CD4-positive, alpha-beta T cell treated with Interferon gamma for 1 hour (primary cell): Measurements from ENCODE around the gene SLC35D1.
"Not testable (repeated sequence)": the region's sequence is repeated elsewhere in the genome, so short reads cannot be mapped to it uniquely, and the experiment has no call there.

ENCODE experiments used
- DNase-seq: peaks from one replicate; pipeline ENCODE4 v3.0.0-alpha.2; 2020

The SLC35D1 gene

DNA sequence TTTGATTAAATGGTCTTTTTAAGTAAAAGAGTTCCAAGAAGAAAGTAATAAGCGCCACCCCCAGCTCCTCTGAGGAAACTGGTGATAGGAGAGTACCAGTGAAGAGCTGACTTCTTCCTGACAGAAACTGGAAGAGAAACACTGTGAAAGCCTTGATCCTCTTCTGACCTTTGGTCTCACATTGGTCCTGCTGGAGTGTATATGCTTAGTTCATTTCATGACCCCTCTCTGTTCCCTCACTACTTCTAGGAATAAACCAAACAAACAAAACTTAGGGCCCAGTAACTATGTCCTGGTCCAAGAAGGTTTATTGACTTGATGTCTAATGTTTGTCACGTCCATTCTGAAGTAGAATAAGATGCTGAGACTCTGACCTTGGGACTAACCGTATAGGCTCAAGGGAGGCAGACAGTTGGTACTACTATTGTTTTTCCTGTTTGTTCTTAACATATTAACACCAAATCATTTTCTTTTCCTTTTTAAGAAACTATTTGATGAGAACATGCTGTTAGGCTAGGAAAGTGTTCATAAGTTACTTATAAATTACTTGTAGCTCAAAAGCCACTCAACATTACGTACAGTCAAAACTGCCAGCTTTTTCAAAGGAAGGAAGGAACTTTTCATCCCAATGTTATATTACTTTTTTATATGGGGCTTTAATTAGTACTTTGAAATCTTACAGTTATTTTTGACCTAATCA, 71.2 kb downstream of the SLC35D1 start:
- no peak for DNase-seq

DNA sequence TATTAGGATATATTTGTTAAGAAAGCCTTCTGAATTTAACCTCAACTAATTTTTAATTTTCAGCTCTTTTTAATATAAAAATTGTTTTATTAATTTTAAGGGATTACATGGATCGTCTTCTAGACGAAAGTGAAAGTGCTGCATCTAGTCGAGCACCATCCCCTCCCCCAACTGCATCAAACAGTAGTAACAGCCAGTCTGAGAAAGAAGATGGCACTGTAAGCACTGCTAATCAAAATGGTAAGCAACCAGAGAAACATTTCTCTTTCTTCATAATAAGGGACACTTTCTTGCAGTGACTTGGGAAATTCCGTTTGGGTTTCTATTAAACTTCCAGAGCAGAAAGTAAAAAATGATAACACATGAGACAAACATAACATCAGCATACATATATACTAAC, 72.3 kb downstream of the SLC35D1 start:
- DNase-seq: peak; percentile 43

DNA sequence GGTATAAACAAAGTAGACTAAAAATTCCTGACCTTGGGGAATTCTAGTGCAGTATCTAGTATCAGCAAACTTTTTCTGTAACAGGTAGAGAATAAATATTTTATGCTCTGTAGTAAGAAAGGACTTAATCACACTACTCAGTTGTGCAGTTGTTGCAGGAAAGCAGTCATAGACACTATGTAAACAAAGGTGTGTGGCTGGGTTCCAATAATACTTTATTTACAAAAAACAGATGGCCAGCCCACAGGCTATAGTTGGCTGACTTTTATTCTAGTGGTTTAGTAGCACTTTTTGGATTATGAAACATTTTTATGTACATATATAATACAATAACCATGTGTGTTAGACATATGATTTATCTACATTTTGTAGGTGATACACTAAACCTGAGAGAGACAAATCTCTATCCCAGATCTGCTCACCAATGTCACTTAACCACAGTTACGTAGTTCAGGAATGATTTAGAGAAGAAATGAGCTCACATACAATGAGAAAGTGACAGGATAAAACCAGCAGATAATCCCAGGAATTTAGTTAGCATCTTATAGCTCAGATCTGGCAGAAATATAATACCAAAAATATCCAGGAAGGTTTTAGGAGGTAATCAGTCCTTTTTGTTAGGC, 73.1 kb downstream of the SLC35D1 start:
- no peak for DNase-seq

DNA sequence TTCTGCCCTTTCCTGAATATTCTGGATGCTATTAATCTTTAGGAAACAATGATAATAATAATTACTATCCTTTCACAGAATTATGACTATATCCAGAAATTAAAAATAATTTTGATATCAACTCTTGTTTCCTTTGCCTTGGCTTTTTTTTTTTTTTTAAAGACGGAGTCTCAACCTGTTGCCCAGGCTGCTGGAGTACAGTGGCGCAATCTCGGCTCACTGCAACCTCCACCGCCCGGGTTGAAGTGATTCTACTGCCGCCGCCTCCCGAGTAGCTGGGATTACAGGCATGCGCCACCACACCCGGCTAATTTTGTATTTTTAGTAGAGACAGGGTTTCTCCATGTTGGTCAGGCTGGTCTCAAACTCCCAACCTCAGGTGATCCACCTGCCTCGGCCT, 74.3 kb downstream of the SLC35D1 start:
- DNase-seq: not testable (repeated sequence)

DNA sequence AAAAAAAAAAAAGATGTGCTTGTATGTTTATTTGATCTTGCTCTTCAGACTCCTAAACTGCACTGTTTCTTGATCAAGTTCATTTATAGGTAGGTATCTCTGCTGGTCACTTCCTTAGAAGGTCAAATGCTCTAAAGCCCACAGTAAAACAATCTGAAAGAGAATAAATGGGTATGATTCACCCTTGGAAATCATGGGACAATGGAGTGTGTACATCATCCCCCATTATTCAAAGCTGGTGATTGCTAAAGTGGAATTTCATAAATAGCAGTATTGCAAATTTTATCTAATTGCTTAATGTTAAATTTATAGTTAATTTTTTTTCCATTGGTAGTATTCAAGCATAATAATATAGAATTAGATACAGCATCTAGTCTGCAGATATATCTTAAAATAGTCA, 75.7 kb downstream of the SLC35D1 start:
- no peak for DNase-seq

DNA sequence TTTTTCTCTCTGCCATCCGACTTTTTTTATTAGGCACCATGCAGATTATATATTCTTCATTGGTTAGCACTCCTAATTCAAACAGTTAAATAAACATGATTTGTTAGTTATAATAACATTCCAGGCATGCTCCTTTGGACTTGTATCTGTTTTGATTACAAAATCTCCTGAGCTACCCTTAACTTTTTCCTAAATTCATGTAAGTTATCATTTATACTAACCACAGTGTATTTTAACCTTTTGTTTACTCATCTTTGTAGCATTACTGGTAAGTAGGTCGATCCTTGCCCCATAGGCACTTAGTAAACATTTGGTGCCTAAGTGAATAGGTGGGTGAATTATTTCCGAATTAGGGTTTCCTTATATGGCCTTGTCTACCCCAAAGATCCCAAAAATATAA, 85.4 kb downstream of the SLC35D1 start:
- DNase-seq: no peak

DNA sequence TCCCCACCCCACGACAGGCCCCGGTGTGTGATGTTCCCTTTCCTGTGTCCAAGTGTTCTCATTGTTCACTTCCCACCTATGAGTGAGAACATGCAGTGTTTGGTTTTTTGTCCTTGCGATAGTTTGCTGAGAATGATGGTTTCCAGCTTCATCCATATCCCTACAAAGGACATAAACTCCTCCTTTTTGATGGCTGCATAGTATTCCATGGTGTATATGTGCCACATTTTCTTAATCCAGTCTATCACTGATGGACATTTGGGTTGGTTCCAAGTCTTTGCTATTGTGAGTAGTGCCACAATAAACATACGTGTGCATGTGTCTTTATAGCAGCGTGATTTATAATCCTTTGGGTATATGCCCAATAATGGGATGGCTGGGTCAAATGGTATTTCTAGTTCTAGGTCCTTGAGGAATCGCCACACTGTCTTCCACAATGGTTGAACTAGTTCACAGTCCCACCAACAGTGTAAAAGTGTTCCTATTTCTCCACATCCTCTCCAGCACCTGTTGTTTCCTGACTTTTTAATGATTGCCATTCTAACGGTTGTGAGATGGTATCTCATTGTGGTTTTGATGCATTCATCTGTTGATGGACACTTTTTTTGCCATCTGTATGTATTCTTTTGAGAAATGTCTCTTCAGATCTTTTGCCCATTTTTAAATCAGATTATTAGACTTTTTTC, 87.6 kb downstream of the SLC35D1 start:
- DNase-seq: not testable (repeated sequence)

DNA sequence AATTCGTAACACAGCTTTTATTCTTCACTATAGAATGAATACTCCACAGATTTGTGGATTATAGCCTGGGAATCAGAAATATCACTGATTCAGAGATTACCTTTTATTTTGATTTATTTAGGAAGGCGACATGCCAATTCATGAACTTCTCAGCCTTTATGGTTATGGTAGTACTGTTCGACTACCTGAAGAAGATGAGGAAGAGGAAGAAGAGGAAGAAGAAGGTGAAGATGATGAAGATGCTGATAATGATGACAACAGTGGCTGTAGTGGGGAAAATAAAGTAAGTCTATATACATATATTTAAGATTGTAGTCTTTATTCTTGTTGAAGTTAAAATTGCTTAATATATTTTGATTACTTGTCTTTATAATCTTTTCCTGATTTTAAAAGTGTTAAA, 96.0 kb downstream of the SLC35D1 start:
- DNase-seq: no peak

DNA sequence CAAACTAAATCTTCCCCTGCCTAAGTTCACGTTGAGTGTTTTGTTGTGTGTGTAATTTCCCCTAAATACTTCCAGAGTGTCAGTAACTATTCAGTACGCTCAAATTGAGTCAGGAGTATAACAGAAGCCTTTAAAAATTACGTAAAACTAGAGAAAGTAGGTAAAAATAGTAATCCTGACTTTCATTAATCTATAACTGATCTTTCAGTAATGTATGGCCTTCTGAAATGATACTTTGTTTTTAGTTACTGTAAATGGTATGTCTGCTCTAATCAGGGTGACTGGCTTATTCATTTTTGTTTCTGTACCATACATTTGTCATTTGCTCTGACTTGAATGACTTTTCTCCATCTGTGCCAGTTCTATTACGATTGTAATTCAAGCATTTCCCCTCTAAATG, 99.7 kb downstream of the SLC35D1 start:
- DNase-seq: no peak

DNA sequence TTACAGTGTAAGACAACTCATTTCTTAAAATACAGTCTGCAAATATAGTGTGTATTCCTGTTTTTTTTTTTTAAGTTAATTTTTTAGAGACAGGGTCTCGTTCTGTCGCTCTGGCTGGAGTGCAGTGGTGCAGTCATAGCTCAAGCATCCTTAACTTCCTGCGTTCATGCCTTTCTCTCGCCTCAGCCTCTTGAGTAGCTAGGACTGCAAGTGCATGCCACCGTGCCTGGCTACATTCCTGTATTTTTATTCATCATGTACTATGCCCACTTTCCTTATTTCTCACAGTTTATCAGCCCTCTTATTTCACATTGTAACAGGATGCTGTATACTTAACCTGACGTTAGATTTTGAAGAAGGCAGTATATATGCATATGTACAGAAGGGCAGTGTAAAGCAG, 102.4 kb downstream of the SLC35D1 start:
- no peak for DNase-seq
